HepG2 (cell line): ENCODE results near the gene MYH10. TPM values are rescaled to one million over a fixed set of nuclear protein-coding genes. Genes with fewer than 3 reads are reported as not detected.
A peak's percentile ranks its signal among the peaks of the same experiment; 100 is the strongest.

Experiments
- ATAC-seq: fragments of 200-7000 bp; cut with Tn5 transposase; 3 replicates; pipeline ENCODE4 v1.9.1; 2020; ENCODE audit warnings: mild to moderate bottlenecking, moderate library complexity
- BruUV-seq: library from RNA; stranded (reverse); fragments of 400-500 nt; replicated peaks from 2 replicates; lab custom pipeline; 2021; lab: Mats Ljungman, UMichigan
- CTCF ChIA-PET: fragments of 300-600 bp; formaldehyde crosslinking; extraction: SDS; loops from one replicate; lab custom pipeline; 2021; ENCODE audit warnings: low total read pairs, inconsistent platforms, low intra/inter-chr PET ratio; lab: Yijun Ruan, JAX
- POLR2A ChIA-PET: fragments of 350-600 bp; sonication (Branson Sonifier 250); formaldehyde crosslinking; loops from one replicate; lab custom pipeline; 2020; ENCODE audit warnings: antibody characterized with exemption, inconsistent platforms; lab: Yijun Ruan, JAX
- DNase-seq: peaks from one replicate; pipeline ENCODE4 v3.0.0-alpha.2; 2015; ENCODE audit warnings: low spot score
- FAIRE-seq: peaks from 3 replicates; lab custom pipeline; 2011; peaks lifted over from hg19 to GRCh38; lab: Jason Lieb, UNC
- H2AFZ ChIP-seq: one replicate; pipeline ENCODE4 v1.6.1; 2011; ENCODE audit warnings: low read length, inconsistent platforms
- H3K27ac ChIP-seq: fragments of 300-600 bp; 3 replicates; pipeline ENCODE4 v1.8.0; 2011; ENCODE audit warnings: mixed run types, mild to moderate bottlenecking, mixed read lengths, low read length, inconsistent platforms; ENCODE audit not compliant: insufficient read depth; ENCODE audit errors: extremely low read length
- H3K27me3 ChIP-seq, 2 experiments: fragments of 200-600 bp in 1 of 2; 2 replicates in 1 of 2; 3 replicates in 1 of 2; pipeline versions ENCODE4 v1.6.0 to v1.8.0; 2011; ENCODE audit warnings: low read length in 2 of 2, mild to moderate bottlenecking in 2 of 2, moderate library complexity in 2 of 2, inconsistent platforms in 1 of 2; ENCODE audit not compliant: insufficient read depth in 2 of 2, control insufficient read depth in 1 of 2
- H3K36me3 ChIP-seq, 2 experiments: fragments of 200-600 bp in 1 of 2; replicated peaks in 1 of 2; 2 replicates in 1 of 2; 3 replicates in 1 of 2; pipeline versions ENCODE4 v1.5.1 to v1.8.0; 2011; ENCODE audit warnings: low read length in 2 of 2, inconsistent platforms in 1 of 2; ENCODE audit not compliant: insufficient read depth in 2 of 2, control insufficient read depth in 1 of 2
- H3K4me1 ChIP-seq: 2 replicates; pipeline ENCODE4 v1.5.1; 2012; ENCODE audit warnings: low read length, inconsistent platforms; ENCODE audit not compliant: insufficient read depth
- H3K4me2 ChIP-seq: 2 replicates; pipeline ENCODE4 v1.6.0; 2011; ENCODE audit warnings: low read depth, low read length, inconsistent platforms
- H3K4me3 ChIP-seq, 3 experiments: fragments of 200-600 bp in 1 of 3; sonication (generic), shearing (Covaris generic) in 1 of 3; replicated peaks in 1 of 3; 2 replicates each; pipeline ENCODE4 v1.5.1; 2011 to 2016; ENCODE audit warnings: low read length in 3 of 3, inconsistent platforms in 2 of 3, low read depth in 2 of 3, mild to moderate bottlenecking in 2 of 3, control low read depth in 1 of 3, mixed read lengths in 1 of 3; ENCODE audit not compliant: insufficient read depth in 1 of 3
- H3K79me2 ChIP-seq: one replicate; pipeline ENCODE4 v1.6.1; 2011; ENCODE audit warnings: low read length, inconsistent platforms; ENCODE audit not compliant: insufficient read depth
- H3K9ac ChIP-seq: 2 replicates; pipeline ENCODE4 v1.6.0; 2011; ENCODE audit warnings: mild to moderate bottlenecking, low read depth, low read length, inconsistent platforms; ENCODE audit not compliant: insufficient read depth
- H3K9me3 ChIP-seq: 2 replicates; pipeline ENCODE4 v1.5.1; 2012; ENCODE audit warnings: mild to moderate bottlenecking, low read length
- H4K20me1 ChIP-seq: 2 replicates; pipeline ENCODE4 v1.6.0; 2011; ENCODE audit warnings: inconsistent platforms, mild to moderate bottlenecking, low read length, moderate library complexity; ENCODE audit not compliant: insufficient read depth
- HMGXB4 ChIP-seq, 2 experiments: sonication (generic) in 1 of 2; formaldehyde crosslinking in 1 of 2; IDR thresholded peaks; 2 replicates each; pipeline versions ENCODE4 v1.4.0 to v1.6.1; 2018 to 2020; ENCODE audit warnings: missing genetic modification reagents in 2 of 2, borderline replicate concordance in 1 of 2, low read depth in 1 of 2, mild to moderate bottlenecking in 1 of 2, missing biosample characterization in 1 of 2
- PAF1 ChIP-seq: IDR thresholded peaks from 2 replicates; pipeline ENCODE4 v1.6.1; 2016; ENCODE audit warnings: missing genetic modification reagents, missing compliant biosample characterization
- ZNF17 ChIP-seq: sonication (generic); formaldehyde crosslinking; IDR thresholded peaks from 2 replicates; pipeline ENCODE4 v1.5.0; 2020; ENCODE audit warnings: mild to moderate bottlenecking, missing genetic modification reagents
- ZSCAN25 ChIP-seq: sonication (generic); formaldehyde crosslinking; IDR thresholded peaks from 2 replicates; pipeline ENCODE4 v1.8.0; 2022; ENCODE audit warnings: mild to moderate bottlenecking, missing genetic modification reagents
- WGBS: methylation state at CpG from one replicate; pipeline ENCODE4 v1.1.6; 2017; ENCODE audit warnings: low lambda C conversion rate; 5-methylcytosine and 5-hydroxymethylcytosine counted together
- in situ Hi-C: cut with HindIII; loops from 2 replicates; pipeline ENCODE4 v1.10.0; 2017; ENCODE audit warnings: low pct_unique_long_range_greater_than_20kb; ENCODE audit not compliant: extremely low pct_ligation_motif_present
- intact Hi-C: fragments of 100-400 bp; cut with micrococcal nuclease; formaldehyde crosslinking; loops from one replicate; pipeline ENCODE4 v1.10.0; 2022; ENCODE audit not compliant: unreplicated experiment
- polyA plus RNA-seq, 8 experiments: library from polyadenylated mRNA; depleted of rRNA in 3 of 8; stranded (reverse) in 7 of 8; unstranded in 1 of 8; fragments of >200 nt; fragmentation: Illumina TruSeq in 4 of 8; extraction: Trizol in 4 of 8; gene quantifications; 2 replicates each; pipeline versions ENCODE4 v1.2.1 to v1.2.3, GENCODE V29; 2011 to 2016; ENCODE audit warnings: low read depth in 4 of 8, missing spikeins in 1 of 8, mixed read lengths in 1 of 8; ENCODE audit not compliant: insufficient read depth in 1 of 8
- total RNA-seq, 5 experiments: library from RNA; depleted of rRNA; stranded (reverse); fragments of >200 nt; fragmentation: Illumina TruSeq; extraction: Trizol; gene quantifications; 2 replicates each; pipeline ENCODE4 v1.2.3, GENCODE V29; 2016; ENCODE audit warnings: low read depth in 1 of 5
- TF ChIP-seq, protein P1 (sequence below): IDR thresholded peaks from 2 replicates; pipeline ENCODE4 v1.6.1; 2016; ENCODE audit warnings: low read depth, borderline replicate concordance
- TF ChIP-seq, protein P2 (sequence below): sonication (generic); formaldehyde crosslinking; IDR thresholded peaks from 2 replicates; pipeline ENCODE4 v1.5.0; 2020; ENCODE audit warnings: missing genetic modification reagents
- TF ChIP-seq, protein P3 (sequence below): sonication (generic); formaldehyde crosslinking; IDR thresholded peaks from 2 replicates; pipeline ENCODE4 v1.4.0; 2020; ENCODE audit warnings: mild to moderate bottlenecking, missing genetic modification reagents, borderline replicate concordance
- TF ChIP-seq, protein P4 (sequence below): sonication (generic); formaldehyde crosslinking; IDR thresholded peaks from 2 replicates; pipeline ENCODE4 v1.8.0; 2022; ENCODE audit warnings: mild to moderate bottlenecking, missing genetic modification reagents; ENCODE audit not compliant: insufficient replicate concordance
- TF ChIP-seq, protein P5 (sequence below), 2 experiments: sonication (generic) in 1 of 2; formaldehyde crosslinking in 1 of 2; IDR thresholded peaks; 2 replicates each; pipeline versions ENCODE4 v1.4.0 to v1.6.1; 2016 to 2020; ENCODE audit warnings: borderline replicate concordance in 1 of 2, low read depth in 1 of 2, mild to moderate bottlenecking in 1 of 2, missing genetic modification reagents in 1 of 2

The MYH10 gene
- total and polyA plus RNA-seq, 2 of the 13 experiments (the other 11 are each of a cell fraction or from before 2014, with no cell fraction given): 43.4 to 68.6 TPM

DNA sequence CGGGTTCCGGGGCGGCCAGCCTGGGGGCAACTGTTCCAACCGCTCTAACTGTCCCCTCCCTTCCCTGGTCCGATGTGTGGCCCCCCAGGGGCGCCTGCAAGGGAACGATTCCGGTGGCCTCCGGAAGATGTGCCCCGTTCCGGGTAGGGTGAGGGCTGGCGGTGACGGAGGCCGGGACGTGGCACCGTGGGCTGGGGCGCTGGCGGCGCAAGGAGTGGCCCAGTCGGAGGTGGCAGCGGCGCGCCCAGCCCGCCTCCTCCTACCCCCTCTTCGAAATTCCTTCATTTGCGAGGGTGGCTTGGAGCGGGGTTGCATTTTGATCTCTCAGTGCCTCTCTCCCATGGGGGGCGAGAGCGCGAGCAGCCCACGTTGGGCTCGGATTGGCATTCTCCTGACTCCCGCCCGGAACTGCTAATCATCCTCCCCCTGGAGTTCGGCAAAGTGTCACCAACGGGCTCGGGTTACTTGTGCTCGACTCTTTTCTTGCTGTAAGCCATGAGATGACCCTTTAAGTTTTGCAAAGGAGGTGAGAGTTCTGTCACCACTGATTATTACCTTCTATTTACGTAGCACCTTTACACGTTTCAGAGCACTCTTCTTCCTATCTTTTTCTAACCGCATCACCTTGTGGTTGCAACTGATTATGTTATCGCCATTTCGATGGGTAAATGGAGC lies 194.2 kb downstream of the MYH10 start:
- no peaks in the 10 kb centered on the region; a peak in 1 of 5 replicates for H3K27me3 ChIP-seq
- ATAC-seq: peak; percentile 79
- peaks cover 0 to 13% of the 10 kb centered on the region in 2 experiments; a peak in 2 of 5 replicates for H3K36me3 ChIP-seq
- in situ Hi-C loops (no loop called here), intact Hi-C loops (loop anchor here (10.0 kb wide), 1 partner anchor 52 kb away; the partner anchor contains the start of gene RPL26)
- H3K4me2 ChIP-seq: peak overlapping the region; percentile 73
- peaks cover 53% of the 10 kb centered on the region for H3K79me2 ChIP-seq
- H4K20me1 ChIP-seq: peaks cover 25% of the 10 kb centered on the region
- CTCF ChIA-PET: no interaction called here
- no peak overlapping the region for H2AFZ ChIP-seq
- no TSS peak for BruUV-seq
- under 1% methylated on average over 13 of the region's 43 CpGs for WGBS
- POLR2A ChIA-PET: interaction anchor here (0.8 to 2.1 kb wide), 20 partner anchors 10 to 249 kb away, joined by 3 to 42 read pairs (median 5); partner anchors contain the start of genes KRABD2, RANGRF and SLC25A35
- no peaks in the 10 kb centered on the region for H3K9me3 ChIP-seq
- peaks cover 48% of the 10 kb centered on the region for H3K4me1 ChIP-seq
- no peak for FAIRE-seq
- peak overlapping the region; percentile 92 to 99 (median 97) for H3K4me3 ChIP-seq
- peak overlapping the region; percentile 99 for H3K9ac ChIP-seq
- DNase-seq: peak; percentile 37
- H3K27ac ChIP-seq: peak overlapping the region; percentile 93
- no peak for TF ChIP-seq PAF1
- TF ChIP-seq, protein P1, sequence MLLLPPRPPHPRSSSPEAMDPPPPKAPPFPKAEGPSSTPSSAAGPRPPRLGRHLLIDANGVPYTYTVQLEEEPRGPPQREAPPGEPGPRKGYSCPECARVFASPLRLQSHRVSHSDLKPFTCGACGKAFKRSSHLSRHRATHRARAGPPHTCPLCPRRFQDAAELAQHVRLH: no peak
- TF ChIP-seq HMGXB4 (CRISPR knock-in tag; IDR thresholded peaks at IDR 0.05; ENCODE audit: borderline replicate concordance in 1 of 2, low read depth in 1 of 2): peak in 1 of 2 experiments; percentile 75; a peak in 3 of 4 replicates
- TF ChIP-seq, protein P2, sequence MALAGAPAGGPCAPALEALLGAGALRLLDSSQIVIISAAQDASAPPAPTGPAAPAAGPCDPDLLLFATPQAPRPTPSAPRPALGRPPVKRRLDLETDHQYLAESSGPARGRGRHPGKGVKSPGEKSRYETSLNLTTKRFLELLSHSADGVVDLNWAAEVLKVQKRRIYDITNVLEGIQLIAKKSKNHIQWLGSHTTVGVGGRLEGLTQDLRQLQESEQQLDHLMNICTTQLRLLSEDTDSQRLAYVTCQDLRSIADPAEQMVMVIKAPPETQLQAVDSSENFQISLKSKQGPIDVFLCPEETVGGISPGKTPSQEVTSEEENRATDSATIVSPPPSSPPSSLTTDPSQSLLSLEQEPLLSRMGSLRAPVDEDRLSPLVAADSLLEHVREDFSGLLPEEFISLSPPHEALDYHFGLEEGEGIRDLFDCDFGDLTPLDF (CRISPR knock-in tag): 0 out of 2 replicates have a peak, but pooled peaks have one; percentile 23
- no peak for TF ChIP-seq ZSCAN25
- TF ChIP-seq, protein P3, sequence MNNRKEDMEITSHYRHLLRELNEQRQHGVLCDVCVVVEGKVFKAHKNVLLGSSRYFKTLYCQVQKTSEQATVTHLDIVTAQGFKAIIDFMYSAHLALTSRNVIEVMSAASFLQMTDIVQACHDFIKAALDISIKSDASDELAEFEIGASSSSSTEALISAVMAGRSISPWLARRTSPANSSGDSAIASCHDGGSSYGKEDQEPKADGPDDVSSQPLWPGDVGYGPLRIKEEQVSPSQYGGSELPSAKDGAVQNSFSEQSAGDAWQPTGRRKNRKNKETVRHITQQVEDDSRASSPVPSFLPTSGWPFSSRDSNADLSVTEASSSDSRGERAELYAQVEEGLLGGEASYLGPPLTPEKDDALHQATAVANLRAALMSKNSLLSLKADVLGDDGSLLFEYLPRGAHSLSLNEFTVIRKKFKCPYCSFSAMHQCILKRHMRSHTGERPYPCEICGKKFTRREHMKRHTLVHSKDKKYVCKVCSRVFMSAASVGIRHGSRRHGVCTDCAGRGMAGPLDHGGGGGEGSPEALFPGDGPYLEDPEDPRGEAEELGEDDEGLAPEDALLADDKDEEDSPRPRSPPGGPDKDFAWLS (CRISPR knock-in tag): 0 out of 2 replicates have a peak, but pooled peaks have one; percentile 44
- TF ChIP-seq, protein P4, sequence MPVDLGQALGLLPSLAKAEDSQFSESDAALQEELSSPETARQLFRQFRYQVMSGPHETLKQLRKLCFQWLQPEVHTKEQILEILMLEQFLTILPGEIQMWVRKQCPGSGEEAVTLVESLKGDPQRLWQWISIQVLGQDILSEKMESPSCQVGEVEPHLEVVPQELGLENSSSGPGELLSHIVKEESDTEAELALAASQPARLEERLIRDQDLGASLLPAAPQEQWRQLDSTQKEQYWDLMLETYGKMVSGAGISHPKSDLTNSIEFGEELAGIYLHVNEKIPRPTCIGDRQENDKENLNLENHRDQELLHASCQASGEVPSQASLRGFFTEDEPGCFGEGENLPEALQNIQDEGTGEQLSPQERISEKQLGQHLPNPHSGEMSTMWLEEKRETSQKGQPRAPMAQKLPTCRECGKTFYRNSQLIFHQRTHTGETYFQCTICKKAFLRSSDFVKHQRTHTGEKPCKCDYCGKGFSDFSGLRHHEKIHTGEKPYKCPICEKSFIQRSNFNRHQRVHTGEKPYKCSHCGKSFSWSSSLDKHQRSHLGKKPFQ (CRISPR knock-in tag): peak; percentile 86
- TF ChIP-seq, protein P5, sequence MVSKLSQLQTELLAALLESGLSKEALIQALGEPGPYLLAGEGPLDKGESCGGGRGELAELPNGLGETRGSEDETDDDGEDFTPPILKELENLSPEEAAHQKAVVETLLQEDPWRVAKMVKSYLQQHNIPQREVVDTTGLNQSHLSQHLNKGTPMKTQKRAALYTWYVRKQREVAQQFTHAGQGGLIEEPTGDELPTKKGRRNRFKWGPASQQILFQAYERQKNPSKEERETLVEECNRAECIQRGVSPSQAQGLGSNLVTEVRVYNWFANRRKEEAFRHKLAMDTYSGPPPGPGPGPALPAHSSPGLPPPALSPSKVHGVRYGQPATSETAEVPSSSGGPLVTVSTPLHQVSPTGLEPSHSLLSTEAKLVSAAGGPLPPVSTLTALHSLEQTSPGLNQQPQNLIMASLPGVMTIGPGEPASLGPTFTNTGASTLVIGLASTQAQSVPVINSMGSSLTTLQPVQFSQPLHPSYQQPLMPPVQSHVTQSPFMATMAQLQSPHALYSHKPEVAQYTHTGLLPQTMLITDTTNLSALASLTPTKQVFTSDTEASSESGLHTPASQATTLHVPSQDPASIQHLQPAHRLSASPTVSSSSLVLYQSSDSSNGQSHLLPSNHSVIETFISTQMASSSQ (IDR thresholded peaks at IDR 0.05; ENCODE audit: low read depth): no peak
- TF ChIP-seq, protein P5 (CRISPR knock-in tag; IDR thresholded peaks at IDR 0.05; ENCODE audit: borderline replicate concordance): no peak
- no peak for TF ChIP-seq ZNF17
